Measurements from ENCODE around the gene WDR91. TPM values are rescaled to one million over a fixed set of nuclear protein-coding genes. Genes with fewer than 3 reads are reported as not detected.

The WDR91 gene
- total and polyA plus RNA-seq, 2 donors (not counting 1 experiment from before 2014, with no cell fraction given), result 6.0 to 27.4 TPM

DNA sequence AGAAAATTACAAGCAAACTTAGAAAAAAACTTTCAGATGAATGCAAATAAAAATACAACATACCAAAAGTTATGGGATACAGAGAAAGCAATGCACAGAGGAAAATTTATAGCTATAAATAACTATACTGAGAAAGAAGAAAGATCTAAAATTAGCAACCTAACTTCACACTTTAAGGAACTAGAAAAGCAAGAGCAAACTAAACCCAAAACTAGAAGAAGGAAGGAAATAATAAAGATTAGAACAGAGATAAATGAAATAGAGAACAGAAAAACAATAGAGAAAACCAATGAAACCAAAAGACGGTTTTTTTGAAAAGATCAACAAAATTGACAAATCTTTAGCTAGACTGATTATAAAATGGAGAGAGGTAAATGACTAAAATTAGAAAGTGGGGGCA, 12.7 kb upstream of the WDR91 start:
- H3K4me3 ChIP-seq (replicated peaks in 1 of 4; ENCODE audit: control extremely low read depth in 1 of 4, insufficient read depth in 1 of 4, low read depth in 3 of 4, low read length in 4 of 4), result no peak overlapping the region
- H3K9ac ChIP-seq (ENCODE audit: insufficient read depth, low read length), result no peak overlapping the region
- no peak overlapping the region for H3K4me2 ChIP-seq (ENCODE audit: extremely low read depth, insufficient read depth, low read length)
- H2AFZ ChIP-seq (ENCODE audit: low read length), result no peak overlapping the region
- no peak for DNase-seq (ENCODE audit: low read depth in 2 of 2)
- no peaks in the 10 kb centered on the region for H3K4me1 ChIP-seq (ENCODE audit: control insufficient read depth, extremely low read depth, insufficient read depth, low read length)
- TF ChIP-seq CTCF (conservative IDR thresholded peaks at IDR 0.05 in 1 of 2, IDR thresholded peaks at IDR 0.05 in 1 of 2; ENCODE audit: low read depth in 1 of 2, low read length in 2 of 2), result no peak
- no peak for TF ChIP-seq EZH2 (IDR thresholded peaks at IDR 0.05; ENCODE audit: low read length, missing control alignments)
- H3K9me3 ChIP-seq (ENCODE audit: control insufficient read depth, insufficient read depth, low read depth, low read length), result no peaks in the 10 kb centered on the region
- no peaks in the 10 kb centered on the region for H3K36me3 ChIP-seq (ENCODE audit: control insufficient read depth, insufficient read depth, low read length)
- H3K27ac ChIP-seq (ENCODE audit: insufficient read depth, low read length), result no peak overlapping the region
- H3K79me2 ChIP-seq (ENCODE audit: control insufficient read depth, insufficient read depth, low read length), result no peaks in the 10 kb centered on the region
- no peaks in the 10 kb centered on the region for H4K20me1 ChIP-seq (ENCODE audit: control insufficient read depth, extremely low read depth, insufficient read depth, low read length)
- no peaks in the 10 kb centered on the region for H3K27me3 ChIP-seq (ENCODE audit: control insufficient read depth, insufficient read depth, low read length)

DNA sequence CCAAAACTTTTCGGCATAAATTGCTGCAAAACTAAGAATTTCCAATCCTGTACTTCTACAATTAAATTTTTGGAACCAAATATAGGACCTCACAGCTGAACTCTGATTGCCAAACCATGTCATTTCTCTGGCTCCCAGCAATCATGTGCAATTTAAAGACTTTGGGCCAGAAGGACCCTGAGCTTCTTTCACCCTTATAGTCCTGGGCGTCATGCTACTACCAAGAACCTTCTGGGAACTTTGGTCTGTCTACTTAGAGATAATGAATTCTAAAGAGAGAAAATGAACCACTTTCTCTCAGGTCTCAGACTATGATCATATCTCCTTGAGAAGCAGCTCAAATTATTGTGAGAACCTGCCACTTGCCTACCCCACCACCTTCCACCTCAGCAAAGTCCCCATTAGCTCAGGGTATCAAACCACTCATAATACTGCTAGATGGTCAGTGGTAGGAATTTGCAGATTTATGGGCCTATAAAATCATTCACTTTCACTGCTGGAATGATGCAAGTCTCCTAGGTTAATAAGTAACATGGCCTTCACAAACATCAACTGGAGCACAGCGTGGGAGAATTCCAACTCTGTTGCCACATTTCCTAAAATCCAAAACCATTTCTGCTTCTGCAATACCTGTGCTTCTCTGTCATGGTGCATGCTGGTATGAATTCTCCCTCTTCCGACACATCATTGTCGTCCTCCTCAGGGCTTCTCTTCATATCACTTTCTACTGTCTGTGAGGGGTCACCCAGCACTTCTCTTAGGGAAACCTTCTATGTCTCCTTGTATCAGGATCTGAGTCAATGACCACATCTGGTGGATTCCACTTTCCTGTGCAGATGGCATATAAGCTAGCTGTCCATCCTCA, 6.6 kb upstream of the WDR91 start:
- no peaks in the 10 kb centered on the region for H3K36me3 ChIP-seq (ENCODE audit: control insufficient read depth, insufficient read depth, low read length)
- H3K27ac ChIP-seq (ENCODE audit: insufficient read depth, low read length), result no peak overlapping the region
- DNase-seq (ENCODE audit: low read depth in 2 of 2), result no peak
- no peak overlapping the region for H2AFZ ChIP-seq (ENCODE audit: low read length)
- H3K27me3 ChIP-seq (ENCODE audit: control insufficient read depth, insufficient read depth, low read length), result no peaks in the 10 kb centered on the region
- H3K4me3 ChIP-seq (replicated peaks in 1 of 4; ENCODE audit: control extremely low read depth in 1 of 4, insufficient read depth in 1 of 4, low read depth in 3 of 4, low read length in 4 of 4), result no peak overlapping the region
- no peak overlapping the region for H3K4me2 ChIP-seq (ENCODE audit: extremely low read depth, insufficient read depth, low read length)
- H3K9me3 ChIP-seq (ENCODE audit: control insufficient read depth, insufficient read depth, low read depth, low read length), result no peaks in the 10 kb centered on the region
- H3K79me2 ChIP-seq (ENCODE audit: control insufficient read depth, insufficient read depth, low read length), result no peaks in the 10 kb centered on the region
- no peaks in the 10 kb centered on the region for H4K20me1 ChIP-seq (ENCODE audit: control insufficient read depth, extremely low read depth, insufficient read depth, low read length)
- TF ChIP-seq EZH2 (IDR thresholded peaks at IDR 0.05; ENCODE audit: low read length, missing control alignments) (no peak), CTCF (conservative IDR thresholded peaks at IDR 0.05 in 1 of 2, IDR thresholded peaks at IDR 0.05 in 1 of 2; ENCODE audit: low read depth in 1 of 2, low read length in 2 of 2) (no peak)
- H3K9ac ChIP-seq (ENCODE audit: insufficient read depth, low read length), result no peak overlapping the region
- H3K4me1 ChIP-seq (ENCODE audit: control insufficient read depth, extremely low read depth, insufficient read depth, low read length), result no peaks in the 10 kb centered on the region

- no peak overlapping the region for H3K4me2 ChIP-seq (ENCODE audit: extremely low read depth, insufficient read depth, low read length)
- no peak for TF ChIP-seq CTCF (conservative IDR thresholded peaks at IDR 0.05 in 1 of 2, IDR thresholded peaks at IDR 0.05 in 1 of 2; ENCODE audit: low read depth in 1 of 2, low read length in 2 of 2)
- no peak for TF ChIP-seq EZH2 (IDR thresholded peaks at IDR 0.05; ENCODE audit: low read length, missing control alignments)
- H3K36me3 ChIP-seq (ENCODE audit: control insufficient read depth, insufficient read depth, low read length), result no peaks in the 10 kb centered on the region
- no peak overlapping the region for H3K4me3 ChIP-seq (replicated peaks in 1 of 4; ENCODE audit: control extremely low read depth in 1 of 4, insufficient read depth in 1 of 4, low read depth in 3 of 4, low read length in 4 of 4)
- H2AFZ ChIP-seq (ENCODE audit: low read length), result no peak overlapping the region
- no peaks in the 10 kb centered on the region for H3K79me2 ChIP-seq (ENCODE audit: control insufficient read depth, insufficient read depth, low read length)
- H3K27ac ChIP-seq (ENCODE audit: insufficient read depth, low read length), result no peak overlapping the region
- no peaks in the 10 kb centered on the region for H3K9me3 ChIP-seq (ENCODE audit: control insufficient read depth, insufficient read depth, low read depth, low read length)
- H3K4me1 ChIP-seq (ENCODE audit: control insufficient read depth, extremely low read depth, insufficient read depth, low read length), result no peaks in the 10 kb centered on the region
- no peak overlapping the region for H3K9ac ChIP-seq (ENCODE audit: insufficient read depth, low read length)
- H3K27me3 ChIP-seq (ENCODE audit: control insufficient read depth, insufficient read depth, low read length), result no peaks in the 10 kb centered on the region
- no peaks in the 10 kb centered on the region for H4K20me1 ChIP-seq (ENCODE audit: control insufficient read depth, extremely low read depth, insufficient read depth, low read length)
- no peak for DNase-seq (ENCODE audit: low read depth in 2 of 2)
These were observed 4.4 kb upstream of the WDR91 start for GRCh38 chr7:135215698-135216097.
